T-helper 1 cell treated with Interleukin-12 subunit alpha and Interleukin-12 subunit beta and Interleukin-4 antibody, amounts not matched to agents 30 μg/mL and 1 μg/mL, for 36 hours (primary cell): ENCODE results near the gene HEYL.

Experiments
- H3K27ac Mint-ChIP-seq: one replicate; pipeline ENCODE4 v1.8.0; 2021; ENCODE audit warnings: mild to moderate bottlenecking, mixed read lengths
- H3K27me3 Mint-ChIP-seq: one replicate; pipeline ENCODE4 v1.8.0; 2021; ENCODE audit warnings: low read depth, mixed read lengths
- H3K36me3 Mint-ChIP-seq: one replicate; pipeline ENCODE4 v1.8.0; 2021; ENCODE audit warnings: low read depth, mixed read lengths
- H3K4me1 Mint-ChIP-seq: one replicate; pipeline ENCODE4 v1.8.0; 2021; ENCODE audit warnings: low read depth, mixed read lengths
- H3K4me3 Mint-ChIP-seq: one replicate; pipeline ENCODE4 v1.8.0; 2021; ENCODE audit warnings: mild to moderate bottlenecking, moderate library complexity, mixed read lengths
- H3K9me3 Mint-ChIP-seq: one replicate; pipeline ENCODE4 v1.8.0; 2021; ENCODE audit warnings: mixed read lengths

HEYL gene

GRCh38 chr1:39637361-39637760 lies 2.1 kb downstream of the HEYL start:
- no peaks in the 10 kb centered on the region for H3K36me3 Mint-ChIP-seq
- H3K4me1 Mint-ChIP-seq, result no peaks in the 10 kb centered on the region
- H3K27me3 Mint-ChIP-seq, result peaks cover 36% of the 10 kb centered on the region
- H3K4me3 Mint-ChIP-seq, result no peak overlapping the region
- H3K27ac Mint-ChIP-seq, result no peak overlapping the region
- H3K9me3 Mint-ChIP-seq, result no peaks in the 10 kb centered on the region

- H3K4me1 Mint-ChIP-seq, result no peaks in the 10 kb centered on the region
- H3K36me3 Mint-ChIP-seq, result no peaks in the 10 kb centered on the region
- H3K27me3 Mint-ChIP-seq, result peaks cover 36% of the 10 kb centered on the region
- H3K4me3 Mint-ChIP-seq, result no peak overlapping the region
- H3K9me3 Mint-ChIP-seq, result no peaks in the 10 kb centered on the region
- no peak overlapping the region for H3K27ac Mint-ChIP-seq
Observed at GRCh38 chr1:39635871-39636210, 3.6 kb downstream of the HEYL start.

GRCh38 chr1:39635205-39635870 lies 4.1 kb downstream of the HEYL start:
- no peak overlapping the region for H3K4me3 Mint-ChIP-seq
- H3K4me1 Mint-ChIP-seq, result no peaks in the 10 kb centered on the region
- H3K27me3 Mint-ChIP-seq, result peaks cover 31% of the 10 kb centered on the region
- H3K36me3 Mint-ChIP-seq, result no peaks in the 10 kb centered on the region
- H3K9me3 Mint-ChIP-seq, result no peaks in the 10 kb centered on the region
- H3K27ac Mint-ChIP-seq, result no peak overlapping the region

DNA sequence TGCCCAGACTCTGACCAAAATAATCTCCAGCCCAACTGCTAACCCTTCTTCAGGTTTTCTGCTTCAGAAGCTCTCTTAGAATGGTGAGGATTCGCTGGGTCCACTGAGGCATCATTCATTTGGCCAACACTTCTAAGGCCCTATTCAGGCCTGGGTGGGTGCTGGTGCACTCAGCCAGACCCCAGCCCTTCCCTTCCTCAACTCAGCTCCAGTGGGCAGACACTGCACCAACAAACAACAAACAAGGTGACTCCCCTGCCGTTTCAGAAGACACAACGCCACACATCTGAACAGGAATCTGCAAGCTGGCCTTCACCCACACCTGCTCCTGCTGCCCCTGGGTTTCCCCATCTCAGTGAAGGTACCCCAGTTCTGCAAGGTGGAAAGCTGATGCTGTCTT lies 6.0 kb downstream of the HEYL start:
- peaks cover 25% of the 10 kb centered on the region for H3K27me3 Mint-ChIP-seq
- no peak overlapping the region for H3K27ac Mint-ChIP-seq
- H3K4me1 Mint-ChIP-seq, result no peaks in the 10 kb centered on the region
- no peaks in the 10 kb centered on the region for H3K36me3 Mint-ChIP-seq
- no peak overlapping the region for H3K4me3 Mint-ChIP-seq
- H3K9me3 Mint-ChIP-seq, result no peaks in the 10 kb centered on the region

DNA sequence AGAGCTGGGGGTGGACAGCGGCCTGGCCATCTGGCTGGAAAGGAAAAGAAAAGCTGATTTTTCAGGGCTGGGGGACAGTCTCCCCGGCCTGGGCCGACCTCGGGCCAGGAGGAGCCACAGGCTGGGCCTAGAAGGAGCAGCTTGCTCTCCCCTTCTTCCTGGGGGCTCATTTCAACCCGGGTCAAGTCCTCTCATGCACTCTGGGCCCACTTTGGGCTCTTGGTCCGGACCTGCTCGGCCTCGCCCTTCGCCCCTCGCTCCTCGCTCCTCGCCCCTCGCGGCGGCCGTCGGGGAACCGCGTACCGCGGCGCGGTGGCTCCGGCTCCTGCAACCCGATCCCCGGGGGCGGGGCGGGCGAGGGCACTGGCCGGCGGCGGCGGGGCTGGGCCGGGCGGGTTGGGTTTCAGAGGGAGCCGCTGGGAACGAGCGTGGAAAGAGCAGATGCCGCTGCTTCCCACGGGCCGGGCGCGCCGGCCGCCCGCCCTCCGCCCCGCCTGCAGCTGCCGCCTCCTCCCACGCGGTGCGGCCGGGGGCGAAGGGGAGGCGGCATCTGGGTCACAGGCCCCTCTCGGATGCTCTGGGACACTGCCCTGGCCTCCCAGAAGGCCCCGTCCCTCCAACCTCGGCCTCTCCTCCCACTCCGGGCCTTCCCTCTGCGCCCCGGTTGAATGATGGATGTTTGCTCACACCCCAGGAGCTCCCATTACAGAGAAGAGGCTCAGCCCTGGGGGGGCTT lies 6.6 kb downstream of the HEYL start:
- no peak overlapping the region for H3K27ac Mint-ChIP-seq
- H3K9me3 Mint-ChIP-seq, result no peaks in the 10 kb centered on the region
- no peaks in the 10 kb centered on the region for H3K4me1 Mint-ChIP-seq
- no peak overlapping the region for H3K4me3 Mint-ChIP-seq
- peaks cover 19% of the 10 kb centered on the region for H3K27me3 Mint-ChIP-seq
- H3K36me3 Mint-ChIP-seq, result no peaks in the 10 kb centered on the region

- H3K4me1 Mint-ChIP-seq, result no peaks in the 10 kb centered on the region
- H3K36me3 Mint-ChIP-seq, result no peaks in the 10 kb centered on the region
- H3K27ac Mint-ChIP-seq, result no peak overlapping the region
- H3K9me3 Mint-ChIP-seq, result no peaks in the 10 kb centered on the region
- peaks cover 15% of the 10 kb centered on the region for H3K27me3 Mint-ChIP-seq
- H3K4me3 Mint-ChIP-seq, result no peak overlapping the region
Observed at GRCh38 chr1:39632323-39632681, 7.1 kb downstream of the HEYL start.

DNA sequence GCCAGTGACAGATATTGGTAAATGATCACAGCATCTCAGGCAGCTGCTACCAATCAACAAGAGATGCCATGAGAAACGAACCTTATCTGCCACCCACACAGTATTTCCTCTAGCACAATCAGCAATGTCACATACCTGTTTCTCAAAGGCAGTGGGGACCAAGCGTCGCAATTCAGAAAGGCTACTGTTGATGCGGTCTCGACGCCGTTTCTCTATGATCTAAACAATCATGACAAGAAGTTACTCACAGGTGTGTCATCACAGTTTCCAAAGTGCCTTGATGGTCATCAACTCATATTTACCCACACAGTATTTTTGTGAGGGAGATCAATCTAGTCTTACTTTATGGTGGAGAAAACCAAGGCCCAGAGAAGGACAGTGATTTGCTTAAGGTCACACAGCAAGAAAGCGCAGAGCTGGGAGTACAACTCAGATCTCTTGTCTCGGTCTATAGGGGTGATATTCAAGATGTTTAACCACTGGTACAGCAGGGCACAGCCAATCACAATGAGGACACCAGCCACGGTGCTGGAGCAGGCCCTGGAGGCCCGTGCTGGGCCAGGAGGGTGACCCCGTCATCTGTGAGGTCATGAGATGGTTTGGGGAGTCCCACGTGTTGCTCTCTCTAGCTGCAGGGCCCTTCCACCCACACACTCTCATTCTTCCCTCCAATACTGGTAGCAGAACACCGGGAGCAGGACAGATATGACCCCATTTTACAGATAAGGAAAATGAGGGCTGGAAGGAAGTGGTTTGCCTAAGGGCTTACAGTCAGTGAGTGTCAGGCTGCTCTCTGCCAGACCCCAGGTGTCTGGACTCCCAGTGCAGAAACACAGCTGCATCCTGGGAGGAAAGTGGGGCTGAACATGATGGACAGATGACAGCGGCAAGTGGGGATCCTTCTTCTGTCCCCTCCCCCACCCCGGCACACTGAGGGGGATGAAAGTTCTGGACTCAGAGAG lies 7.8 kb downstream of the HEYL start:
- peaks cover 13% of the 10 kb centered on the region for H3K27me3 Mint-ChIP-seq
- no peak overlapping the region for H3K27ac Mint-ChIP-seq
- no peaks in the 10 kb centered on the region for H3K36me3 Mint-ChIP-seq
- no peaks in the 10 kb centered on the region for H3K4me1 Mint-ChIP-seq
- no peak overlapping the region for H3K4me3 Mint-ChIP-seq
- no peaks in the 10 kb centered on the region for H3K9me3 Mint-ChIP-seq

GRCh38 chr1:39628807-39629350 lies 10.6 kb downstream of the HEYL start:
- Mint-ChIP-seq H3K9me3 (no peaks in the 10 kb centered on the region), H3K4me3 (no peak overlapping the region), H3K4me1 (no peaks in the 10 kb centered on the region), H3K27me3 (peaks cover 5% of the 10 kb centered on the region), H3K36me3 (no peaks in the 10 kb centered on the region), H3K27ac (no peak overlapping the region)

GRCh38 chr1:39626646-39627045 lies 12.8 kb downstream of the HEYL start:
- Mint-ChIP-seq H3K27ac (no peak overlapping the region), H3K9me3 (no peaks in the 10 kb centered on the region), H3K4me3 (no peak overlapping the region), H3K36me3 (no peaks in the 10 kb centered on the region), H3K4me1 (no peaks in the 10 kb centered on the region), H3K27me3 (peaks cover 5% of the 10 kb centered on the region)

DNA sequence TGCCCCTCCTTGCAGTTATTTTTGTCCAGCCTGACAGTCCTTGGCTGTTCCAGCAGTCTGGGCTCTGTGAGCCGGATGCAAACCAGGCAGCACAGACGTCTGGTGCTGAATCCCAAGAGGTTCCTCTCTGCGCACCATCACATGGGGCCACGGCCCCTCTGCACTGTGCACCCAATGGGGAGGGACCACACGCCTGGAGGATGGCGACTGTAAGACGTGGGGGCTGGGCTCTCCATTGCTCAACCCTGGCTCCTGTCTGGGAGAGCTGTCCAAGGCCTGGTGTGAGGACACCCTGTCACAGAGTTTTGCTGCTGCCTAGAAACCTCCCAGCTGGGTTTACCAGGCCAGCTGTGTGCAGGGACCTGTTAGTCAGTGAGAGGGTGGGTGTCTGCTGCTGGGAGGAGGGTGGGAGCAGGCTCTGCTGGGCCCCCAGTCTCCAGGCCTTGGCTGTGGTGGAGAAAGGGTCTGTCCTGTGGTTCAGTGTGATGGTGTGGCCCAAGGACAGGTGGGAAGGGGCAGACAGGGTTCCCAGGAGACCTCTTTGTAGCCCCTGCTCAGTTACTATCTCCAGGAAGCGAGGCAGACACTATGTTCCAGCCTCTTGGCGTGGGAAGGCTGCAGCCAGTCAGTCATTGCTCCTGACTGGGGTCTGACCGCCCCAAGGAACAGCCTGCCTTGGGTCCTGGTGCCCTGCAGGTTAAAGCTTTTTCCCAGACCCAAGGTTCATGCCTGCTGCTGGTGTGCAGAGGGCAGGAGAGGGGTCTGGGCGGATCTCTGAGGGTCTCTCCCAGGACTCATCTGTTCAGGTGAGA lies 13.8 kb downstream of the HEYL start:
- Mint-ChIP-seq H3K4me3 (no peak overlapping the region), H3K27ac (no peak overlapping the region), H3K36me3 (no peaks in the 10 kb centered on the region), H3K27me3 (peaks cover 5% of the 10 kb centered on the region), H3K4me1 (no peaks in the 10 kb centered on the region), H3K9me3 (no peaks in the 10 kb centered on the region)

DNA sequence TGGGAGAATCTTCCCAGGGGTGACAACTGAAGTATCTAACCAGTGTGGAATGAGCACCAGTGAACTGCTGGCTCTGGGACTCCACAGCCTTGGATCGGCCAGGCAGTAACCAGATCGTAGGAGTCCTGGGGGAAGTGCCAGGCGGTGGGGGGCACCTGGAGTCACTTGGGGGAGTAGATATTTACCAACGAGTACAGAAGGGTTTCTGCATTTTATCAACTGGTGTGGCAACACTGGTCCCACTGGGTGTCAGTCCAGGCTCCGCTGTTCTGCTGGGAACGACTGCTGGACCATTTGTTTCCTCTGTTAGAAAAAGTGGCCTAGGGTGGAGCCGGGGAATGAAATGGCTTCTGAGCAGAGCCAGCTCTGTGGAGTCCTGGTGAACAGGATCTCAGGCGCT lies 14.4 kb downstream of the HEYL start:
- H3K4me1 Mint-ChIP-seq, result no peaks in the 10 kb centered on the region
- no peak overlapping the region for H3K4me3 Mint-ChIP-seq
- H3K9me3 Mint-ChIP-seq, result no peaks in the 10 kb centered on the region
- peaks cover 5% of the 10 kb centered on the region for H3K27me3 Mint-ChIP-seq
- H3K36me3 Mint-ChIP-seq, result no peaks in the 10 kb centered on the region
- H3K27ac Mint-ChIP-seq, result no peak overlapping the region

GRCh38 chr1:39623053-39623452 lies 16.4 kb downstream of the HEYL start:
- H3K36me3 Mint-ChIP-seq, result no peaks in the 10 kb centered on the region
- no peak overlapping the region for H3K4me3 Mint-ChIP-seq
- no peaks in the 10 kb centered on the region for H3K4me1 Mint-ChIP-seq
- no peak overlapping the region for H3K27ac Mint-ChIP-seq
- no peaks in the 10 kb centered on the region for H3K9me3 Mint-ChIP-seq
- peaks cover 5% of the 10 kb centered on the region for H3K27me3 Mint-ChIP-seq

GRCh38 chr1:39622427-39622826 lies 17.0 kb downstream of the HEYL start:
- H3K36me3 Mint-ChIP-seq, result no peaks in the 10 kb centered on the region
- H3K9me3 Mint-ChIP-seq, result no peaks in the 10 kb centered on the region
- H3K4me3 Mint-ChIP-seq, result no peak overlapping the region
- no peak overlapping the region for H3K27ac Mint-ChIP-seq
- peaks cover 5% of the 10 kb centered on the region for H3K27me3 Mint-ChIP-seq
- no peaks in the 10 kb centered on the region for H3K4me1 Mint-ChIP-seq

DNA sequence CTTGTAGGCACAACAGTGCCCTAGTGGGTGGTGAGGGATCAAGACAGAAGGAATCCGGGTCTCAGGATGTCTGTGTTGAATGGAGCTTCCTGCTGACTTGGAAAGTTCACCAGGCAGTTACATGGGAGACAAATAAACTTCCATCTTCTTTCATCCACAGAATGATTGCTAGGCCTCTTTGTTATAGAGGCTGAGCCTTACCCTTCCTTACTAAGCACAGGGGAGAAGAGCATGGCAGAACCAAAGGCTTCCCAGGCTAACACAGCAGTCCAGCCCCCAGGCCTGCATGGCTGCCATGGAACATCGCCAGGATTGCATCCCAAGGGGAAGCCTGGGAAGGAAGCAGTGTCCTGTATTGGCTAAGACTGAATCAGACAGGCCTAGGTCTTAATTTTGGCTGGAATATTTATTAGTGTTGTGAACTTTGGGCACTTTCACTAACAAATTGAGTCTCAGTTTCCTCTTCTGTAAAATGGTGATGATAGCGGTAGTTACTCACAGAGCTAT lies 18.7 kb downstream of the HEYL start:
- no peaks in the 10 kb centered on the region for H3K4me1 Mint-ChIP-seq
- no peak overlapping the region for H3K4me3 Mint-ChIP-seq
- no peak overlapping the region for H3K27ac Mint-ChIP-seq
- H3K27me3 Mint-ChIP-seq, result peaks cover 5% of the 10 kb centered on the region
- no peaks in the 10 kb centered on the region for H3K9me3 Mint-ChIP-seq
- H3K36me3 Mint-ChIP-seq, result no peaks in the 10 kb centered on the region
